ACC112 (cell line): ENCODE data around the gene PVR.

Source experiments
- H2AFZ ChIP-seq: fragments of 200-600 bp; sonication (generic); one replicate; pipeline ENCODE4 v1.6.0; 2017; ENCODE audit warnings: antibody characterized with exemption, low read length; ENCODE audit not compliant: unreplicated experiment
- H3K27ac ChIP-seq: fragments of 200-600 bp; sonication (generic); 2 replicates; pipeline ENCODE4 v1.5.1; 2014; ENCODE audit warnings: low read depth, mild to moderate bottlenecking, antibody characterized with exemption, low read length, moderate library complexity
- H3K27me3 ChIP-seq: fragments of 200-600 bp; sonication (generic); 2 replicates; pipeline ENCODE4 v1.6.1; 2014; ENCODE audit warnings: mild to moderate bottlenecking, antibody characterized with exemption, low read length, moderate library complexity, mixed read lengths; ENCODE audit not compliant: insufficient read depth
- H3K36me3 ChIP-seq: fragments of 200-600 bp; sonication (generic); 2 replicates; pipeline ENCODE4 v1.6.1; 2016; ENCODE audit warnings: mild to moderate bottlenecking, antibody characterized with exemption, low read length, moderate library complexity, mixed read lengths; ENCODE audit not compliant: insufficient read depth
- H3K4me1 ChIP-seq: fragments of 200-600 bp; sonication (generic); one replicate; pipeline ENCODE4 v1.6.1; 2016; ENCODE audit warnings: low read length, mixed read lengths; ENCODE audit not compliant: insufficient read depth, unreplicated experiment, control insufficient read depth
- H3K4me3 ChIP-seq: fragments of 200-600 bp; sonication (generic); 2 replicates; pipeline ENCODE4 v1.5.1; 2014; ENCODE audit warnings: mild to moderate bottlenecking, low read depth, low read length
- H3K79me2 ChIP-seq: fragments of 200-600 bp; sonication (generic); one replicate; pipeline ENCODE4 v1.6.0; 2016; ENCODE audit warnings: low read length; ENCODE audit not compliant: control insufficient read depth, unreplicated experiment, insufficient read depth

PVR gene

DNA sequence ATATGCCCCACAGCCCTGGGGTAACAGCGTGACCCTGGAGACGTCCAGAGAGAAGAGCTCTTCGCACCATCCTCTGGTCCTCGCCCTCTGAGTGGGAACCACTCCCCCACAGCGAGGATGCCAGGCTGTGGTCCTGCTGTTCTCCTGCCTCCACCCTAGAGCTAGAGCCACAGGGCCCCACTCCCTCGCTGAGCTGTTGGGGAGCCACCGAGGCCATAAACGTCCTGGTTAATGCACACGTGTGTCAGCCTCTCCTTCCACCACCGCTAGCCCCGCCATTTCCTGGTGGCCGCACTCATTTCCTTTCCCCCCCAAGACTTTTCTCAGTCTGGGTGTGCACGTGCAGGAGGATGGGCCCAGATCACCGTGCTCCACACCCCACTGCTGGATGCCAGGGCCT, 66.8 kb downstream of the PVR start:
- no peak overlapping the region for H3K4me3 ChIP-seq

DNA sequence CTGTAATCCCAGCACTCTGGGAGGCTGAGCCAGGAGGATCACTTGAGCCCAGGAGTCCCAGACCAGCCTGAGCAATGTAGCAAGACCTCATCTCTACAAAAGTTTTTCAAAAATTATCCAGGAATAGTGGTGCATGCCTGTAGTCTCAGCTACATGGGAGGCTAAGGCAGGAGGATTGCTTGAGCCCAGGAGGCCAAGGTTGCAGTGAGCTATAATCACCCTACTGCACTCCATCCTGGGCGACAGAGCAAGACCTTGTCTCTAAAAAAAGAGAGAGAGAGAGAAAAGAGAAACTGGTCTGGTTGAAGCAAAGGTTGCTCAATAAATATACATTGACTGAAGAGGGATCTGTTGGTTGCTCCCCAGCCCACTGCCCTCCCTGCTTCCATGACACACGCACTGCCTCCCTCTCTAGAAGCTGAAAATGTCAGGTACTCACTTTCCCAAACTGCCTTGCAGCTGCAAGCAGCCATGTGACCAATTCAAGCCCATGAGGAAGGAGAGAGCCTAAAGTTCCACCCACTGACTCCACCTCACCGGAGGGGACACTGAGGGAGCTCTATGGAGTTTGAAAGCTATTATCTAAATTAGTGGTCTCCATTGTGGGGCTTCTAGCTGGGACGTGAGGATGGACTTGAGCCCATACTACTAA, 69.3 kb downstream of the PVR start:
- Histone ChIP-seq H2AFZ (no peak overlapping the region), H3K4me1 (no peaks in the 10 kb centered on the region), H3K27me3 (no peaks in the 10 kb centered on the region), H3K36me3 (no peaks in the 10 kb centered on the region), H3K4me3 (no peak overlapping the region), H3K79me2 (no peaks in the 10 kb centered on the region), H3K27ac (no peak overlapping the region)

More for the DNA sequence above, 66.8 kb downstream of the PVR start:
- Histone ChIP-seq H3K36me3 (no peaks in the 10 kb centered on the region), H3K27ac (no peak overlapping the region), H2AFZ (no peak overlapping the region), H3K4me1 (no peaks in the 10 kb centered on the region), H3K27me3 (no peaks in the 10 kb centered on the region), H3K79me2 (no peaks in the 10 kb centered on the region)
